ENCODE data around the gene GAL3ST2.

DNA sequence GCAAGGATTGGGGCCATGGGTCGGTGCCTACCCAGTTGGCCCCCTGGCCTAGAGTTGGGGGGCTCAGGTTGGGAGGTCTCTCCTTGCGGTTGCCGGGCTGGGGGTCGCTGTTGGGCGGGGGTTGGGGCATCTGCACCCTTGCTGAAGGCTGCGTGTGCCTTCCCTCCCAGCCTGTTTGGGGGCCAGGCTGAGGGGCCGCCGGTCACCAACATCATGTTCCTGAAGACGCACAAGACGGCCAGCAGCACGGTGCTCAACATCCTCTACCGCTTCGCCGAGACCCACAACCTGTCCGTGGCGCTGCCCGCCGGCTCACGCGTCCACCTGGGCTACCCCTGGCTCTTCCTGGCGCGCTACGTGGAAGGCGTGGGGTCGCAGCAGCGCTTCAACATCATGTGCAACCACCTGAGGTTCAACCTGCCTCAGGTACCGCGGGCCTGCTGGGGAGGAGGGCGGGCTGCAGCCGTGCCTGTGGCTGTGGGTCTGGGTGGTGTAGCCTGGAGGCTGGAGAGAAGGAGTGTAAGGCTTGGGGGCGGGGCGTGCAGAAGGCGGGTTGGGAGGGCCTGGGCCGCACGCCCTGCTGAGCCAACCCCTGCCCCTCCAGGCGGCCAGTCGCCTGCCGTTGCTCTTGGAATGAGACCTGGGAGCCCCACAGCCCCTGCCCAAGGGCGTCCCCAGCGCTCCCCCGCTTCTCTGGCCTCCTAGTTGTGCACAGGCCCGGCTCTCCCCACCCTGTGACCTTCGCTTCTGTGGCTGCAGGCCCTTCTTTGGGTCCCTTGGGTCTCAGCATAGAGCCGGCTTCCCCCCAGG, 25.2 kb downstream of the GAL3ST2 start:
- TF ChIP-seq, protein P1, sequence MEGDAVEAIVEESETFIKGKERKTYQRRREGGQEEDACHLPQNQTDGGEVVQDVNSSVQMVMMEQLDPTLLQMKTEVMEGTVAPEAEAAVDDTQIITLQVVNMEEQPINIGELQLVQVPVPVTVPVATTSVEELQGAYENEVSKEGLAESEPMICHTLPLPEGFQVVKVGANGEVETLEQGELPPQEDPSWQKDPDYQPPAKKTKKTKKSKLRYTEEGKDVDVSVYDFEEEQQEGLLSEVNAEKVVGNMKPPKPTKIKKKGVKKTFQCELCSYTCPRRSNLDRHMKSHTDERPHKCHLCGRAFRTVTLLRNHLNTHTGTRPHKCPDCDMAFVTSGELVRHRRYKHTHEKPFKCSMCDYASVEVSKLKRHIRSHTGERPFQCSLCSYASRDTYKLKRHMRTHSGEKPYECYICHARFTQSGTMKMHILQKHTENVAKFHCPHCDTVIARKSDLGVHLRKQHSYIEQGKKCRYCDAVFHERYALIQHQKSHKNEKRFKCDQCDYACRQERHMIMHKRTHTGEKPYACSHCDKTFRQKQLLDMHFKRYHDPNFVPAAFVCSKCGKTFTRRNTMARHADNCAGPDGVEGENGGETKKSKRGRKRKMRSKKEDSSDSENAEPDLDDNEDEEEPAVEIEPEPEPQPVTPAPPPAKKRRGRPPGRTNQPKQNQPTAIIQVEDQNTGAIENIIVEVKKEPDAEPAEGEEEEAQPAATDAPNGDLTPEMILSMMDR (conservative IDR thresholded peaks at IDR 0.05), result no peak
- TF ChIP-seq ZFX (IDR thresholded peaks at IDR 0.05), result no peak

Data from C4-2B (cell line).